Peyer's patch (tissue), 4 donors: ENCODE measurements around the gene SWAP70. TPM values are rescaled to one million over a fixed set of nuclear protein-coding genes. Genes with fewer than 3 reads are reported as not detected.

Experiments
- DNase-seq, 3 donors: peaks; one replicate each; pipeline ENCODE4 v3.0.0-alpha.2; 2017 to 2019
- H3K27ac ChIP-seq, 4 donors: fragments of 200-600 bp; sonication (generic); one replicate each; pipeline ENCODE4 v1.5.1; 2016 to 2019
- H3K27me3 ChIP-seq, 2 donors: fragments of 200-600 bp; sonication (generic); one replicate each; pipeline ENCODE4 v1.5.1; 2019
- H3K36me3 ChIP-seq, 3 donors: fragments of 200-600 bp; sonication (generic); one replicate each; pipeline ENCODE4 v1.5.1; 2016 to 2019
- H3K4me1 ChIP-seq, 4 donors: fragments of 200-600 bp; sonication (generic); one replicate each; pipeline ENCODE4 v1.5.1; 2016 to 2019
- H3K4me3 ChIP-seq, 4 donors: fragments of 200-600 bp; sonication (generic); 1 replicate in 3 of 4; 2 replicates in 1 of 4; pipeline ENCODE4 v1.5.1; 2016 to 2019; ENCODE audit warnings: mild to moderate bottlenecking in 1 of 4
- H3K9me3 ChIP-seq, 4 donors: fragments of 200-600 bp; sonication (generic); one replicate each; pipeline ENCODE4 v1.5.1; 2016 to 2019; ENCODE audit warnings: mild to moderate bottlenecking in 1 of 4
- POLR2A ChIP-seq, 2 donors: fragments of 450-650 bp; IDR thresholded peaks; one replicate each; pipeline ENCODE4 v1.5.1; 2017; ENCODE audit warnings: antibody characterized with exemption in 2 of 2, mild to moderate bottlenecking in 2 of 2, moderate library complexity in 2 of 2
- total RNA-seq, 4 donors: library from RNA; depleted of rRNA; stranded (reverse); fragments of >200 nt; gene quantifications; one replicate each; pipeline ENCODE4 v1.1.0, GENCODE V29; 2016
- TF ChIP-seq, protein P1 (sequence below), 6 experiments: fragments of 450-650 bp in 4 of 6; fragments of 200-600 bp in 2 of 6; sonication (generic) in 1 of 6; IDR thresholded peaks; one replicate each; pipeline ENCODE4 v1.5.1; 2017 to 2019; ENCODE audit warnings: antibody characterized with exemption in 6 of 6, mild to moderate bottlenecking in 3 of 6, moderate library complexity in 1 of 6

Gene SWAP70
- total RNA-seq, 4 donors from 2014 or later, result 16.8 to 62.7 (median 26.1) TPM

DNA sequence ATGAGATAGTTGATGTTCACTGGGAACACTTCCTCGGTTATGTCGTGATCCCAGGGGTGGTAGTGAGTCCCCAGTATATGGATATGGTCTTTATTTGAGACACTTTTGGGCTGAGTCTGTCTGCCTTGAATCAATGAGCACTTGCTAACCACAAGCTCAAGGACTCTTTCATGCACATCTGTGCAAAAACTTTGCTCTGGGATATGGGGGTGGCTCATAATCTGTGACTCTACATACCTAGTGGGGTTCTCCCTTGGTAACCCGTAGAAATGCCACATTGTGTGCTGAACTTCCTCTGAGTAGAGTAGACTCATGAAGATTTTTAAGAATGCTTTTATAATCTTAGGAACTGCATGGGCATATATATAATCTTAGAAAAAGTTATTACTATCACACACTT, 69.3 kb downstream of the SWAP70 start:
- no peak for DNase-seq
- no peak for TF ChIP-seq POLR2A (IDR thresholded peaks at IDR 0.05)
- H3K36me3 ChIP-seq, result peaks cover 0 to 41% (median 0%) of the 10 kb centered on the region in 3 donors

DNA sequence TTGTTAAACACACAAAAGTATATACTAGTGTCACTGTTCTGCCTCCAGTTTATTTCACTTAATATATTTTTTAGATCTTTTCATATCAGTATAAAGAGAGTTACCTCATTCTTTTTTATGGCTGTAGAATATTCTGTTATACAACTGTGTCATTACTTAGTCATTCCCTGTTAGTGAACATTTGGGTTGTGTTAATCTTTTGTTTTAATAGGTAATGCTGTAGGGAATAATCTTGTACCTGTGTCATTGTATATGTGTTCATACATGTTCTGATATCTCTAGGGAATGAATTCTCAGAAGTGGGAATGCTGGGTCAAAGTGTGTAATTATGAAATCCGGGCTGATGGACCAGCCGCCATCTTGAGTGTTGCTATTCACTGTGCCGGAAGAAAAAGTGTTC, 71.4 kb downstream of the SWAP70 start:
- no peaks in the 10 kb centered on the region for H3K27me3 ChIP-seq
- DNase-seq, result no peak
- H3K9me3 ChIP-seq, result no peaks in the 10 kb centered on the region
- peaks cover 0 to 11% (median 3%) of the 10 kb centered on the region in 4 donors for H3K4me1 ChIP-seq
- H3K4me3 ChIP-seq, result no peak overlapping the region
- TF ChIP-seq POLR2A (IDR thresholded peaks at IDR 0.05), result no peak
- TF ChIP-seq, protein P1, sequence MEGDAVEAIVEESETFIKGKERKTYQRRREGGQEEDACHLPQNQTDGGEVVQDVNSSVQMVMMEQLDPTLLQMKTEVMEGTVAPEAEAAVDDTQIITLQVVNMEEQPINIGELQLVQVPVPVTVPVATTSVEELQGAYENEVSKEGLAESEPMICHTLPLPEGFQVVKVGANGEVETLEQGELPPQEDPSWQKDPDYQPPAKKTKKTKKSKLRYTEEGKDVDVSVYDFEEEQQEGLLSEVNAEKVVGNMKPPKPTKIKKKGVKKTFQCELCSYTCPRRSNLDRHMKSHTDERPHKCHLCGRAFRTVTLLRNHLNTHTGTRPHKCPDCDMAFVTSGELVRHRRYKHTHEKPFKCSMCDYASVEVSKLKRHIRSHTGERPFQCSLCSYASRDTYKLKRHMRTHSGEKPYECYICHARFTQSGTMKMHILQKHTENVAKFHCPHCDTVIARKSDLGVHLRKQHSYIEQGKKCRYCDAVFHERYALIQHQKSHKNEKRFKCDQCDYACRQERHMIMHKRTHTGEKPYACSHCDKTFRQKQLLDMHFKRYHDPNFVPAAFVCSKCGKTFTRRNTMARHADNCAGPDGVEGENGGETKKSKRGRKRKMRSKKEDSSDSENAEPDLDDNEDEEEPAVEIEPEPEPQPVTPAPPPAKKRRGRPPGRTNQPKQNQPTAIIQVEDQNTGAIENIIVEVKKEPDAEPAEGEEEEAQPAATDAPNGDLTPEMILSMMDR (IDR thresholded peaks at IDR 0.05), result no peak
- no peak overlapping the region for H3K27ac ChIP-seq
- H3K36me3 ChIP-seq, result peaks cover 0 to 23% (median 0%) of the 10 kb centered on the region in 3 donors

More for the DNA sequence above, 69.3 kb downstream of the SWAP70 start:
- no peak overlapping the region for H3K4me3 ChIP-seq
- no peaks in the 10 kb centered on the region for H3K27me3 ChIP-seq
- H3K27ac ChIP-seq, result no peak overlapping the region
- H3K4me1 ChIP-seq, result peaks cover 0 to 3% (median 0%) of the 10 kb centered on the region in 4 donors
- H3K9me3 ChIP-seq, result no peaks in the 10 kb centered on the region

DNA sequence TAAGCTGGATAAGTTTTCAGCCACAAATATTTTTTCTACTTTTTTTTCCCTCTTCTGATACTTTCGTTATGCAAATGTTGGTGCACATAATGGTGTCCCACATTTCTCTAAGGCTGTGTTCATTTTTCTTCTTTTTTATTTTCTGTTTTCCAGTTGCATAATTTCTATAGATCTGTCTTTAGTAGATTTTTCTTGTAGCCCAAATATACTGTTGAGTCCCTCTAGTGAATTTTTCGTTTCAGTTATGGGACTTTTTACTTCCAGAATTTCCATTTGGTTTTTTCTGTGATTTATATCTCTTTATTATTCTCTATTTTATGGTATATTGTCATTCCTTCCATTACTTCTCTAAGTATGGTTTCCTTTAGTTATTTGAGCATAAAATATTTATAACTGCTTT, 72.0 kb downstream of the SWAP70 start:
- TF ChIP-seq POLR2A (IDR thresholded peaks at IDR 0.05), result no peak
- Histone ChIP-seq H3K4me3 (no peak overlapping the region), H3K27ac (peak overlapping the region in 1 of 4 donors; percentile 75), H3K4me1 (peaks cover 0 to 11% (median 5%) of the 10 kb centered on the region in 4 donors), H3K27me3 (no peaks in the 10 kb centered on the region), H3K9me3 (no peaks in the 10 kb centered on the region), H3K36me3 (peaks cover 0 to 29% (median 0%) of the 10 kb centered on the region in 3 donors)
- no peak for DNase-seq

DNA sequence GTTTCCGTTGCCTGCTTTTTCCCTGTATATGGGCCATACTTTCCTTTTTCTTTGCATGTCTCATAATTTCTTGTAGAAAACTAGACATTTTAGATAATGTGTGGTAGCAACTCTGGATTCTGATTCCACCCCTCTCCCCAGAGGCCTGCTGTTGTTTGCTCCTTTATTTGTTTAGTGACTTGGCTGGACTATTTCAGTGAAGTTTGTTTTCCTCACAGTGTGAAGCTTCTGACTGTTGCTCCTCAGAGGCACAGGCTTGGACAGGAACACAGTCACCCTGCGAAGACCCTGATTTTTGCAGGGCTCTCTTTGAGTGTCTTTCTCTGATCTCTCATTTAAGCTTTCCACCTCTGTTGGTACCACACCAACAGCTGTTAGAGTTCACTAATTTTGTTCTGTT, 72.5 kb downstream of the SWAP70 start:
- peaks cover 0 to 13% (median 6%) of the 10 kb centered on the region in 4 donors for H3K4me1 ChIP-seq
- peak overlapping the region in 1 of 4 donors; percentile 75 for H3K27ac ChIP-seq
- TF ChIP-seq, protein P1 (IDR thresholded peaks at IDR 0.05), result no peak
- TF ChIP-seq POLR2A (IDR thresholded peaks at IDR 0.05), result no peak
- peaks cover 0 to 32% (median 0%) of the 10 kb centered on the region in 3 donors for H3K36me3 ChIP-seq
- H3K9me3 ChIP-seq, result no peaks in the 10 kb centered on the region
- DNase-seq, result no peak
- H3K27me3 ChIP-seq, result no peaks in the 10 kb centered on the region
- H3K4me3 ChIP-seq, result no peak overlapping the region

DNA sequence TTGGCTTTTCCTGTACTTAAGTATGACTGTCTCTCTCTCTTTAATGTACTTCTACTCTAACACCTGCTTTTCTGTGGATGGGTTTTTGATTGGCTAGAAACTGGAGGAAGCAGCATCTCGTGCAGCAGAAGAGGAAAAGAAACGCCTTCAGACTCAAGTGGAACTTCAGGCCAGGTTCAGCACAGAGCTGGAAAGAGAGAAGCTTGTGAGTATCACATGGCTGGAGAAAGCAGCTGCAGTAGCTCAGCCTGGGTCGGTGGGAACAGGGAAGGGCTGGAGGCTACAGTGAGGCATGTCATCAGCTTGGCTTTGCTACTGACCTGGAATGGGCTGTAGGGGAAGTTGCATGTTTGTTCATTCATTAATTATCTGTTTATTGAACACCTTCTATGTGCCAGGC, 74.2 kb downstream of the SWAP70 start:
- Histone ChIP-seq H3K9me3 (no peaks in the 10 kb centered on the region), H3K27me3 (no peaks in the 10 kb centered on the region), H3K4me1 (peaks cover 0 to 13% (median 6%) of the 10 kb centered on the region in 4 donors), H3K4me3 (no peak overlapping the region), H3K27ac (peak overlapping the region in 2 of 4 donors; percentile 34 to 75), H3K36me3 (peaks cover 0 to 30% (median 0%) of the 10 kb centered on the region in 3 donors)
- DNase-seq, result peak in 2 of 3 donors; percentile 56 to 66
- TF ChIP-seq, protein P1 (IDR thresholded peaks at IDR 0.05), result no peak
- no peak for TF ChIP-seq POLR2A (IDR thresholded peaks at IDR 0.05)

DNA sequence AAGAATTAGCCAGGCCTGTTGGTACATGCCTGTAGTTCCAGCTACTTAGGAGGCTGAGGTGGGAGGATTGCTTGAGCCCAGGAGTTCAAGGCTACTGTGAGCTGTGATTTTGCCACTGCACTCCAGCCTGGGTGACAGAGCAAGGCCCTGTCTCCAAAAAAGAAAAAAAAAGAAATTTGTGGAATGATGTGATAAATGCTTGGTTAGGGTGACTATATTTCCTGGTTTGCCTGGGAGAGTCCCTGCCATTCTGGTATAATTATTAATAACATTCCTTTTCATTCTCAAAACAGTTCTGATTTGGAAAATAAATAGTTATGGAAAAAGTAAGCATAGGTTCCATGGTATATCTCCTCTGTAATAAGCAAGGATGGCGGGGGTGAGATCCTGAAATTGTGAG, 74.8 kb downstream of the SWAP70 start:
- Histone ChIP-seq H3K4me3 (no peak overlapping the region), H3K27me3 (no peaks in the 10 kb centered on the region), H3K27ac (peak overlapping the region in 2 of 4 donors; percentile 34 to 75), H3K36me3 (peaks cover 0 to 24% (median 0%) of the 10 kb centered on the region in 3 donors), H3K4me1 (peaks cover 0 to 13% (median 6%) of the 10 kb centered on the region in 4 donors), H3K9me3 (no peaks in the 10 kb centered on the region)
- TF ChIP-seq, protein P1 (IDR thresholded peaks at IDR 0.05), result no peak
- no peak for TF ChIP-seq POLR2A (IDR thresholded peaks at IDR 0.05)
- DNase-seq, result no peak
